ENCODE results near the gene SLC6A1. TPM values are rescaled to one million over a fixed set of nuclear protein-coding genes. Genes with fewer than 3 reads are reported as not detected.

The SLC6A1 gene
- total RNA-seq, 1 donor from 2014 or later = not detected

- Mint-ChIP-seq H3K27me3 (ENCODE audit: low read depth) (peaks cover 95% of the 10 kb centered on the region), H3K4me1 (peaks cover 4% of the 10 kb centered on the region), H3K9me3 (no peaks in the 10 kb centered on the region), H3K4me3 (no peak overlapping the region), H3K27ac (no peak overlapping the region), H3K36me3 (no peaks in the 10 kb centered on the region)
- no peak for DNase-seq (ENCODE audit: low spot score in 2 of 2, unreplicated experiment in 2 of 2)
- no peak for TF ChIP-seq CTCF (IDR thresholded peaks at IDR 0.05; ENCODE audit: unreplicated experiment)
These were observed 6.9 kb downstream of the SLC6A1 start for GRCh38 chr3:10999221-11000107.

- no peaks in the 10 kb centered on the region for H3K9me3 Mint-ChIP-seq
- TF ChIP-seq CTCF (IDR thresholded peaks at IDR 0.05; ENCODE audit: unreplicated experiment) = no peak
- no peaks in the 10 kb centered on the region for H3K36me3 Mint-ChIP-seq
- peaks cover 93% of the 10 kb centered on the region for H3K27me3 Mint-ChIP-seq (ENCODE audit: low read depth)
- DNase-seq (ENCODE audit: low spot score in 2 of 2, unreplicated experiment in 2 of 2) = no peak
- H3K4me1 Mint-ChIP-seq = peaks cover 4% of the 10 kb centered on the region
- no peak overlapping the region for H3K4me3 Mint-ChIP-seq
- H3K27ac Mint-ChIP-seq = no peak overlapping the region
These were observed 8.0 kb downstream of the SLC6A1 start for GRCh38 chr3:11000528-11000927.

GRCh38 chr3:11001020-11001657 is 8.6 kb downstream of the SLC6A1 start:
- H3K4me1 Mint-ChIP-seq = peaks cover 4% of the 10 kb centered on the region
- no peaks in the 10 kb centered on the region for H3K36me3 Mint-ChIP-seq
- H3K9me3 Mint-ChIP-seq = no peaks in the 10 kb centered on the region
- H3K27me3 Mint-ChIP-seq (ENCODE audit: low read depth) = peaks cover 93% of the 10 kb centered on the region
- no peak overlapping the region for H3K27ac Mint-ChIP-seq
- no peak for DNase-seq (ENCODE audit: low spot score in 2 of 2, unreplicated experiment in 2 of 2)
- no peak overlapping the region for H3K4me3 Mint-ChIP-seq
- no peak for TF ChIP-seq CTCF (IDR thresholded peaks at IDR 0.05; ENCODE audit: unreplicated experiment)

- Mint-ChIP-seq H3K9me3 (no peaks in the 10 kb centered on the region), H3K27ac (no peak overlapping the region), H3K4me1 (peaks cover 4% of the 10 kb centered on the region), H3K4me3 (no peak overlapping the region), H3K27me3 (ENCODE audit: low read depth) (peaks cover 93% of the 10 kb centered on the region), H3K36me3 (no peaks in the 10 kb centered on the region)
- DNase-seq (ENCODE audit: low spot score in 2 of 2, unreplicated experiment in 2 of 2) = no peak
- no peak for TF ChIP-seq CTCF (IDR thresholded peaks at IDR 0.05; ENCODE audit: unreplicated experiment)
These were observed 9.1 kb downstream of the SLC6A1 start for GRCh38 chr3:11001658-11002021.

- Mint-ChIP-seq H3K27ac (no peak overlapping the region), H3K9me3 (no peaks in the 10 kb centered on the region), H3K27me3 (ENCODE audit: low read depth) (peaks cover 93% of the 10 kb centered on the region), H3K36me3 (no peaks in the 10 kb centered on the region), H3K4me1 (peaks cover 4% of the 10 kb centered on the region), H3K4me3 (no peak overlapping the region)
- TF ChIP-seq CTCF (IDR thresholded peaks at IDR 0.05; ENCODE audit: unreplicated experiment) = no peak
- DNase-seq (ENCODE audit: low spot score in 2 of 2, unreplicated experiment in 2 of 2) = no peak
These were observed 9.8 kb downstream of the SLC6A1 start for GRCh38 chr3:11002371-11002807.
